GM12874 (cell line): Measurements from ENCODE around the gene FHIT.

Experiments used
- TF ChIP-seq, protein P1 (sequence below): IDR thresholded peaks from 2 replicates; pipeline ENCODE4 v1.5.1; 2011; ENCODE audit warnings: low read depth, mild to moderate bottlenecking, control low read depth, low read length, moderate library complexity; ENCODE audit not compliant: insufficient read depth

FHIT gene

DNA sequence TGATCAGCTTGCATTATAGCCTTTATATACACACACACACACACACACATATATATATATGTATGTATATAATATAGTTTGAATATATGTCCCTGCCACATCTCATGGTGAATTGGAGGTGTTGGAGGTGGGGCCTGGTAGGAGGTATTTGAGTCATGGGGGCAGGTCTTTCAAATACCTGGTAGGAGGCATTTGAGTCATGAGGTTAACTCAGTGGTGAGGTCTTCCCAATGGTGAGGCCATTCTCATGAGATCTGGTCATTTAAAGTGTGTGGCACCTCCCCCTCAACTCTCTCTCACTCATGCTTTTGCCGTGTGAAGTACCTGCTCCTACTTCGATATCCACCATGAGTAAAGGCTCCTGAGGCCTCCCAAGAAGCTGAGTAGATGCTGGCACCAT lies 27.5 kb upstream of the FHIT start:
- TF ChIP-seq, protein P1, sequence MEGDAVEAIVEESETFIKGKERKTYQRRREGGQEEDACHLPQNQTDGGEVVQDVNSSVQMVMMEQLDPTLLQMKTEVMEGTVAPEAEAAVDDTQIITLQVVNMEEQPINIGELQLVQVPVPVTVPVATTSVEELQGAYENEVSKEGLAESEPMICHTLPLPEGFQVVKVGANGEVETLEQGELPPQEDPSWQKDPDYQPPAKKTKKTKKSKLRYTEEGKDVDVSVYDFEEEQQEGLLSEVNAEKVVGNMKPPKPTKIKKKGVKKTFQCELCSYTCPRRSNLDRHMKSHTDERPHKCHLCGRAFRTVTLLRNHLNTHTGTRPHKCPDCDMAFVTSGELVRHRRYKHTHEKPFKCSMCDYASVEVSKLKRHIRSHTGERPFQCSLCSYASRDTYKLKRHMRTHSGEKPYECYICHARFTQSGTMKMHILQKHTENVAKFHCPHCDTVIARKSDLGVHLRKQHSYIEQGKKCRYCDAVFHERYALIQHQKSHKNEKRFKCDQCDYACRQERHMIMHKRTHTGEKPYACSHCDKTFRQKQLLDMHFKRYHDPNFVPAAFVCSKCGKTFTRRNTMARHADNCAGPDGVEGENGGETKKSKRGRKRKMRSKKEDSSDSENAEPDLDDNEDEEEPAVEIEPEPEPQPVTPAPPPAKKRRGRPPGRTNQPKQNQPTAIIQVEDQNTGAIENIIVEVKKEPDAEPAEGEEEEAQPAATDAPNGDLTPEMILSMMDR: no peak

DNA sequence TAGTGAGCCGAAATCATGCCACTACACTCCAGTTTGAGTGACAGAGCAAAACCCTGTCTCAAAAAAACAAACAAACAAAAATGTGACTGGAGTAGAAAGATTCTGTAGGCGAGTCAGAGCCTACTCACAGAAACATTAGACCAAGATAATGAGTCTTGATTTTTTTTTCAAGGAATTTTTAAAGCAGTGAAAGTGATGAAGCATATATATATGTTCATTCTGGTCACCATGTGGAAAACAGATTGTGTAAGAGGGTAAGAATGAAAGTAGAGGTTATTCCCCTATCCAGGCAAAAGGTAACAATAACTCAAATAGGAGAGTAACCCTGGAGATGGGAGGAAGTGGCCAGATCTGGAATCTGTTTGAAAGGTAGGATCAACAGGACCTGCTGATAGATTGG lies 26.2 kb upstream of the FHIT start:
- TF ChIP-seq, protein P1: no peak

DNA sequence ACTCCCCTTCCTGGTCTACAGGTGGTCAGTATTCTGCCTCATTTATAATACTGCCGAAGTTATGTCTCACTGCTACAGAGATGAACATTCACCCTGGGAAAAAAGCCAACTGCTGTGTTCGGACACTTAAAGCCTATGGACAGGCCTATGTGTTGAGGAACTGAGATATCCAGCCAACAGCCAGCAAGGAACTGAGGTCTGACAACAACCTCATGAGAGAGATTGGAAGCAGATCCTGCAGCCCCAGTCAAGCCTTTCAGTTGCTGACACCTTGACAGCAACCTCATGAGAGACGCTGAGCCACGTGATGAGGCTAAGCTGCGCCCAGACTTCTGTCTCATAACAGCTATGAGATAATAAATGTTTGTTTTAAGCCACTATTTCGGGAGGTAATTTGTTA lies 18.2 kb upstream of the FHIT start:
- TF ChIP-seq, protein P1: no peak

DNA sequence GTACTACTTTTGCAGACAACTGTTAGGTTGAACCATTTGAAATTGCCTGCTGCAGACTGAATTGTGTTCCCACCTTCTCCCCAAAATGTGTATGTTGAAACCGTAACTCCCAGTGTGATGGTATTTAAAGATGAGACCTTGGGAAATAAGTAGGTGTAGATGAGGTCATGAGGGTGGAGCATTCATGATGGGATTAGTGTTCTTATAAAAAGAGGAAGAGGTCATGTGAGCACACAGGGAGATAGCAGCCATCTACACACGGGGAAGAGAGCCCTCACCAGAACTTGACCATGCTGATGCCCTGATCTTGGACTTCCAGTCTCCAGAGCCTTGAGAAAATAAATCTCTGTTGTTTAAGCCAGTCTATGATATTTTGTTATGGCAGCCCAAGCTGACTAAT lies 17.4 kb upstream of the FHIT start:
- TF ChIP-seq, protein P1: no peak

DNA sequence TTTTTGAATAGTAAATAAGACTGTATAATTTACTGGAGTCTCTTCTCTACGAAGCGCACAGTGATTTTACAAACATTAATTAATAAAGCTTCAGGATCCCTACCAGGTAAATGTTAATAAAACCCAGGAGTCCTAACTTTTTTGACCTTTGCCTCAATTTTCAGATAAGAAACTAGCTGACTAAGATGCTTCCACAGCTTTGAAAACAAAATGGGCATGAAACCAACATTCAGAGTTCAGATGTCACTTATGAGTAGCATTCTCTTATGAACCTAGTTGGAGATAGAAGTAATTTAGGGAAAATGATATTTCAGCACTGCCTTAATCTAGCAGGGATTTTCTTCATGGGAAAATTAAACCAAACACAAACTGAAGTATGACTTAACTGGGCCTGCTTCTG lies 13.0 kb upstream of the FHIT start:
- TF ChIP-seq, protein P1: no peak

DNA sequence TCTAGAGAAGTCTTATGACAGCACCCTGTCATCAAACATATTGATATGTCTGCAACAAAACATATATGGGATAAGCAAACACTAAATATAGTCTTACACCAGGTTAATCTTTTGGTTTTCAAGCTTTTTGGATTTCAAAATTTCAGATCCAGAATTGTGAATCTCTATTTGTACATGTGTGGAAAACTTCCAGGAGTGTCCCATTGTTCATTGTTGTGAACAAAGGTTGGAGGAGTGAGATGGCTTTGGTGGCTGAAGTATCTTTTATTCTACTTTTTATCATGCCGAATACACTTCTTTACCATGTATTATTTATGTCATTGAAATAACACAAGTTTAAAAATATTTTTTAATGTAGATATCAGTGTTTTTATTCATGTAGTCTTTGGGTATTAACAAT lies 5.9 kb upstream of the FHIT start:
- TF ChIP-seq, protein P1: no peak

DNA sequence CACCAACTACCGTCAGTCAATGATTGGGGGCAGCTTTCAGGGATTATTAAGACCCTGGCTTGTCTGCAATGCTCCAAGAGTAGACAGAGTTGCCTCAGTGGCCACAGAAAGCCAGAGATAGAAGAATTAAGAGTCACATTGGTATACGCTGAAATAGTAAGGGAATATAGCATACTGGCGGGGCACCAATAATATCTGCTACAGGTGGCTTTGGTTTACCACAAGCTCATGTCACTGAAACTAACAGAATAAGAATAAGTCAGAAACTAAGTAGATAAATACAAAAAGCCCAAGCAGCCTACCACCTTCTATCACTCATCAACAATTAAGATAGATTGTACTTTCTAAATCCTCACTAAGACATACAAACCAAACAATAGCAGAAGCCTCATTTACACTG lies 2.5 kb upstream of the FHIT start:
- TF ChIP-seq, protein P1: no peak

DNA sequence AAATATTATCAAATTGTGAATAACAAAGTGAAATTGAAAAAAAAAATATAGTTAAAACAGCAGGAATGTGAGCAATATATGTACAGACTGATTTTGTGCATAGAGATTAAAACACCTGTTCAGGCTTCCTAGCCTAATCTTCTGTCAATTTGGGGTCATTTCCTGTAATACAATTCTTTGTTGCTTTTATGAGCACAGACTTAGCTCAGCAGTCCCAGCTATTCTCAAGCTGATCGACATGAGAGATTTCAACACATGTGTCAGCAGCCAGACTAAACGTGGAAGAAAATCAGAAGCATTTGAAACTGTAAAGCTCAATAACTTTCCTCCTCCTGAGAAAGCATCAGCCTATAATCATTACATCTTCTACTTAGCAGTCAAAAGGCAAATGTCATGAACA lies 1.6 kb upstream of the FHIT start:
- TF ChIP-seq, protein P1: no peak
